T-cell (primary cell): ENCODE data around the gene SEC63. TPM values are rescaled to one million over a fixed set of nuclear protein-coding genes. Genes with fewer than 3 reads are reported as not detected.
A peak's percentile ranks its signal among the peaks of the same experiment; 100 is the strongest.
"Not testable (repeated sequence)": the region's sequence is repeated elsewhere in the genome, so short reads cannot be mapped to it uniquely, and the experiment has no call there.

Experiments
- ATAC-seq, 4 experiments: fragments of 200-7000 bp in 3 of 4; fragments of 150-1000 bp in 1 of 4; cut with Tn5 transposase; replicated peaks in 1 of 4; 1 replicate in 3 of 4; 2 replicates in 1 of 4; pipeline ENCODE4 v1.10.0; 2021; ENCODE audit warnings: moderate library complexity in 3 of 4, mild to moderate bottlenecking in 2 of 4, moderate number of reproducible peaks in 1 of 4
- CTCF ChIA-PET, 2 donors: fragments of 300-600 bp; sonication (Branson Sonifier 250); formaldehyde crosslinking; loops; one replicate each; lab custom pipeline; 2022; ENCODE audit warnings: antibody characterized with exemption in 2 of 2; lab: Charles Lee
- POLR2A ChIA-PET, 2 donors: fragments of 300-600 bp; sonication (Branson Sonifier 250); formaldehyde crosslinking; loops; one replicate each; lab custom pipeline; 2022; ENCODE audit warnings: antibody characterized with exemption in 2 of 2; lab: Charles Lee
- DNase-seq, 35 experiments: peaks; one replicate each; pipeline versions ENCODE4 v3.0.0 to v3.0.0-alpha.2; 2013 to 2023
- H3K27ac ChIP-seq: one replicate; pipeline ENCODE4 v1.5.1; 2013; ENCODE audit warnings: low read length
- H3K27me3 ChIP-seq, 2 experiments: replicated peaks in 1 of 2; 1 replicate in 1 of 2; 2 replicates in 1 of 2; pipeline versions ENCODE4 v1.6.1 to v1.7.0; 2013; ENCODE audit warnings: low read length in 1 of 2, mixed read lengths in 1 of 2; ENCODE audit not compliant: control insufficient read depth in 2 of 2, insufficient read depth in 2 of 2; ENCODE audit errors: extremely low read depth in 1 of 2
- H3K36me3 ChIP-seq, 2 donors: 1 replicate in 1 of 2; 2 replicates in 1 of 2; pipeline versions ENCODE4 v1.6.1 to v1.7.0; 2013; ENCODE audit warnings: low read length in 1 of 2; ENCODE audit not compliant: control insufficient read depth in 2 of 2, insufficient read depth in 1 of 2; ENCODE audit errors: extremely low read depth in 1 of 2
- H3K4me1 ChIP-seq, 2 experiments: 1 replicate in 1 of 2; 2 replicates in 1 of 2; pipeline versions ENCODE4 v1.6.1 to v1.7.0; 2013; ENCODE audit warnings: low read length in 2 of 2, mixed read lengths in 1 of 2; ENCODE audit not compliant: insufficient read depth in 2 of 2, control insufficient read depth in 1 of 2; ENCODE audit errors: extremely low read depth in 1 of 2
- H3K4me3 ChIP-seq, 2 donors: 1 replicate in 1 of 2; 2 replicates in 1 of 2; pipeline versions ENCODE4 v1.5.1 to v1.7.0; 2013; ENCODE audit warnings: mild to moderate bottlenecking in 2 of 2, low read length in 1 of 2, moderate library complexity in 1 of 2; ENCODE audit not compliant: control insufficient read depth in 1 of 2; ENCODE audit errors: extremely low read depth in 1 of 2
- H3K9me3 ChIP-seq: 2 replicates; pipeline ENCODE4 v1.7.0; 2013
- H3K27ac Mint-ChIP-seq, 2 donors: one replicate each; pipeline ENCODE4 v1.8.0; 2020 to 2021; ENCODE audit warnings: mild to moderate bottlenecking in 2 of 2, mixed read lengths in 2 of 2
- H3K27me3 Mint-ChIP-seq, 2 donors: one replicate each; pipeline ENCODE4 v1.8.0; 2021 to 2022; ENCODE audit warnings: mixed read lengths in 2 of 2
- H3K36me3 Mint-ChIP-seq: one replicate; pipeline ENCODE4 v1.8.0; 2021; ENCODE audit warnings: mixed read lengths
- H3K4me1 Mint-ChIP-seq, 3 donors: one replicate each; pipeline ENCODE4 v1.8.0; 2020 to 2022; ENCODE audit warnings: mixed read lengths in 3 of 3, mild to moderate bottlenecking in 1 of 3
- H3K4me3 Mint-ChIP-seq, 3 donors: one replicate each; pipeline ENCODE4 v1.8.0; 2020 to 2022; ENCODE audit warnings: mild to moderate bottlenecking in 3 of 3, mixed read lengths in 3 of 3, moderate library complexity in 3 of 3
- H3K9me3 Mint-ChIP-seq, 3 donors: one replicate each; pipeline ENCODE4 v1.8.0; 2020 to 2022; ENCODE audit warnings: mixed read lengths in 3 of 3
- WGBS: methylation state at CpG from one replicate; pipeline ENCODE4 v1.1.5; 2013; ENCODE audit warnings: missing lambda C conversion rate; ENCODE audit not compliant: insufficient coverage; 5-methylcytosine and 5-hydroxymethylcytosine counted together
- total RNA-seq, 35 experiments: library from RNA in 6 of 35; stranded (reverse) in 6 of 35; fragments of 120-200 nt in 1 of 35; gene quantifications; one replicate each; pipeline versions ENCODE4 v1.2.1 to v1.2.4 and lab custom pipeline; 2013 to 2026

The SEC63 gene
- total RNA-seq, 5 donors from 2014 or later (not counting 1 experiment from before 2014, with no cell fraction given): 56.2 to 85.5 (median 68.7) TPM

GRCh38 chr6:107956181-107956580 is 1.8 kb downstream of the SEC63 start:
- H3K4me1 Mint-ChIP-seq: peaks cover 40 to 47% (median 44%) of the 10 kb centered on the region in 3 donors

GRCh38 chr6:107953858-107954414 is 4.1 kb downstream of the SEC63 start:
- H3K4me1 ChIP-seq: peaks cover 11 to 22% of the 10 kb centered on the region in 2 experiments
- POLR2A ChIA-PET: not testable (repeated sequence)

More at GRCh38 chr6:107956181-107956580, 1.8 kb downstream of the SEC63 start:
- H3K9me3 ChIP-seq: no peaks in the 10 kb centered on the region
- H3K4me3 Mint-ChIP-seq: peak overlapping the region; percentile 98 to 99 (median 99)
- H3K4me1 ChIP-seq: peaks cover 11 to 22% of the 10 kb centered on the region in 2 experiments
- POLR2A ChIA-PET: interaction anchor here in 1 of 2 donors (0.7 to 1.4 kb wide), 2 partner anchors 10 to 132 kb away, joined by 3 to 4 read pairs; partner anchors contain the start of gene SCML4
- no peak for ATAC-seq
- H3K27me3 Mint-ChIP-seq: no peaks in the 10 kb centered on the region
- CTCF ChIA-PET: no interaction called here
- H3K9me3 Mint-ChIP-seq: no peaks in the 10 kb centered on the region
- H3K27me3 ChIP-seq: no peaks in the 10 kb centered on the region
- H3K4me3 ChIP-seq: peak overlapping the region in 1 of 2 donors; percentile 6
- H3K27ac Mint-ChIP-seq: peak overlapping the region; percentile 11 to 60
- H3K36me3 Mint-ChIP-seq: no peaks in the 10 kb centered on the region
- no peak for DNase-seq
- H3K27ac ChIP-seq: no peak overlapping the region
- WGBS: no CpG with 5 or more reads among the region's 2 CpGs
- H3K36me3 ChIP-seq: no peaks in the 10 kb centered on the region

GRCh38 chr6:107943626-107944439 is 14.2 kb downstream of the SEC63 start:
- peak overlapping the region in 1 of 3 donors; percentile 36 for H3K4me3 Mint-ChIP-seq
- DNase-seq: peak in 1 of 35 experiments; percentile 12
- Histone ChIP-seq H3K4me1 (peaks cover 4 to 6% of the 10 kb centered on the region in 2 experiments), H3K36me3 (no peaks in the 10 kb centered on the region), H3K9me3 (no peaks in the 10 kb centered on the region), H3K4me3 (no peak overlapping the region), H3K27me3 (no peaks in the 10 kb centered on the region), H3K27ac (no peak overlapping the region)
- H3K4me1 Mint-ChIP-seq: peaks cover 72 to 82% (median 77%) of the 10 kb centered on the region in 3 donors
- CTCF ChIA-PET: no interaction called here
- peaks cover 0 to 3% (median 0%) of the 10 kb centered on the region in 3 donors for H3K9me3 Mint-ChIP-seq
- POLR2A ChIA-PET: interaction anchor here (0.6 to 0.7 kb wide), 2 partner anchors 22 to 104 kb away, joined by 3 to 4 read pairs; no protein-coding TSS in a partner anchor
- no peaks in the 10 kb centered on the region for H3K27me3 Mint-ChIP-seq
- 31% methylated on average over 4 of the region's 6 CpGs for WGBS
- H3K27ac Mint-ChIP-seq: no peak overlapping the region
- ATAC-seq: peak in 3 of 4 experiments; percentile 44 to 71 (median 53)
- H3K36me3 Mint-ChIP-seq: peaks cover 17% of the 10 kb centered on the region

More at GRCh38 chr6:107953858-107954414, 4.1 kb downstream of the SEC63 start:
- ATAC-seq, DNase-seq, H3K36me3 Mint-ChIP-seq, H3K27ac ChIP-seq, H3K36me3 ChIP-seq, H3K9me3 Mint-ChIP-seq, H3K27me3 ChIP-seq, H3K4me3 ChIP-seq, H3K27me3 Mint-ChIP-seq, H3K9me3 ChIP-seq, CTCF ChIA-PET, H3K27ac Mint-ChIP-seq, H3K4me3 Mint-ChIP-seq: not testable (repeated sequence)
- 98% methylated on average over 6 of the region's 19 CpGs for WGBS
- peaks cover 58 to 63% (median 63%) of the 10 kb centered on the region in 3 donors for H3K4me1 Mint-ChIP-seq

- peaks cover 17% of the 10 kb centered on the region for H3K36me3 Mint-ChIP-seq
- peaks cover 58 to 65% (median 60%) of the 10 kb centered on the region in 3 donors for H3K4me1 Mint-ChIP-seq
- H3K4me3 ChIP-seq: no peak overlapping the region
- peaks cover 0 to 6% of the 10 kb centered on the region in 2 experiments for H3K4me1 ChIP-seq
- no peaks in the 10 kb centered on the region for H3K36me3 ChIP-seq
- no CpG with 5 or more reads among the region's 4 CpGs for WGBS
- DNase-seq (no peak), ATAC-seq (no peak)
- ChIA-PET POLR2A (interaction anchor here in 1 of 2 donors (0.8 kb wide), 1 partner anchor 618 kb away, joined by 4 read pairs; no protein-coding TSS in a partner anchor), CTCF (no interaction called here)
- H3K27ac ChIP-seq: no peak overlapping the region
- H3K9me3 Mint-ChIP-seq: no peaks in the 10 kb centered on the region
- H3K27ac Mint-ChIP-seq: no peak overlapping the region
- no peaks in the 10 kb centered on the region for H3K27me3 ChIP-seq
- H3K27me3 Mint-ChIP-seq: no peaks in the 10 kb centered on the region
- no peak overlapping the region for H3K4me3 Mint-ChIP-seq
- H3K9me3 ChIP-seq: no peaks in the 10 kb centered on the region
Measured at GRCh38 chr6:107942142-107942541, 15.9 kb downstream of the SEC63 start.

- Mint-ChIP-seq H3K27ac (no peak overlapping the region), H3K9me3 (no peaks in the 10 kb centered on the region), H3K4me3 (no peak overlapping the region), H3K4me1 (peaks cover 56 to 59% (median 57%) of the 10 kb centered on the region in 3 donors), H3K36me3 (peaks cover 19% of the 10 kb centered on the region), H3K27me3 (no peaks in the 10 kb centered on the region)
- ChIA-PET CTCF (no interaction called here), POLR2A (interaction anchor here in 1 of 2 donors (0.7 to 0.8 kb wide), 2 partner anchors 199 to 618 kb away, joined by 4 read pairs; no protein-coding TSS in a partner anchor)
- Histone ChIP-seq H3K27me3 (no peaks in the 10 kb centered on the region), H3K9me3 (no peaks in the 10 kb centered on the region), H3K27ac (no peak overlapping the region), H3K4me1 (peaks cover 0 to 6% of the 10 kb centered on the region in 2 experiments), H3K36me3 (no peaks in the 10 kb centered on the region), H3K4me3 (no peak overlapping the region)
- no peak for ATAC-seq
- 100% methylated on average over 2 of the region's 6 CpGs for WGBS
- DNase-seq: no peak
Measured at GRCh38 chr6:107941627-107942026, 16.4 kb downstream of the SEC63 start.

- Histone ChIP-seq H3K27me3 (no peaks in the 10 kb centered on the region), H3K4me1 (peaks cover 0 to 6% of the 10 kb centered on the region in 2 experiments), H3K4me3 (no peak overlapping the region), H3K9me3 (no peaks in the 10 kb centered on the region), H3K27ac (no peak overlapping the region), H3K36me3 (no peaks in the 10 kb centered on the region)
- Mint-ChIP-seq H3K9me3 (no peaks in the 10 kb centered on the region), H3K27me3 (no peaks in the 10 kb centered on the region), H3K4me1 (peaks cover 53 to 55% (median 54%) of the 10 kb centered on the region in 3 donors), H3K4me3 (no peak overlapping the region), H3K36me3 (peaks cover 20% of the 10 kb centered on the region), H3K27ac (no peak overlapping the region)
- 100% methylated on average over 1 of the region's 2 CpGs for WGBS
- DNase-seq (no peak), ATAC-seq (no peak)
- CTCF ChIA-PET: interaction anchor here (0.7 to 0.9 kb wide), 2 partner anchors 14 to 108 kb away, joined by 3 to 5 read pairs; no protein-coding TSS in a partner anchor
- POLR2A ChIA-PET: interaction anchor here in 1 of 2 donors (0.7 to 0.8 kb wide), 2 partner anchors 198 to 617 kb away, joined by 4 read pairs; no protein-coding TSS in a partner anchor
Measured at GRCh38 chr6:107941199-107941598, 16.8 kb downstream of the SEC63 start.
